ENCODE measurements around the gene CMTM2.
"Not testable (repeated sequence)": the region's sequence is repeated elsewhere in the genome, so short reads cannot be mapped to it uniquely, and the experiment has no call there.

Gene CMTM2

DNA sequence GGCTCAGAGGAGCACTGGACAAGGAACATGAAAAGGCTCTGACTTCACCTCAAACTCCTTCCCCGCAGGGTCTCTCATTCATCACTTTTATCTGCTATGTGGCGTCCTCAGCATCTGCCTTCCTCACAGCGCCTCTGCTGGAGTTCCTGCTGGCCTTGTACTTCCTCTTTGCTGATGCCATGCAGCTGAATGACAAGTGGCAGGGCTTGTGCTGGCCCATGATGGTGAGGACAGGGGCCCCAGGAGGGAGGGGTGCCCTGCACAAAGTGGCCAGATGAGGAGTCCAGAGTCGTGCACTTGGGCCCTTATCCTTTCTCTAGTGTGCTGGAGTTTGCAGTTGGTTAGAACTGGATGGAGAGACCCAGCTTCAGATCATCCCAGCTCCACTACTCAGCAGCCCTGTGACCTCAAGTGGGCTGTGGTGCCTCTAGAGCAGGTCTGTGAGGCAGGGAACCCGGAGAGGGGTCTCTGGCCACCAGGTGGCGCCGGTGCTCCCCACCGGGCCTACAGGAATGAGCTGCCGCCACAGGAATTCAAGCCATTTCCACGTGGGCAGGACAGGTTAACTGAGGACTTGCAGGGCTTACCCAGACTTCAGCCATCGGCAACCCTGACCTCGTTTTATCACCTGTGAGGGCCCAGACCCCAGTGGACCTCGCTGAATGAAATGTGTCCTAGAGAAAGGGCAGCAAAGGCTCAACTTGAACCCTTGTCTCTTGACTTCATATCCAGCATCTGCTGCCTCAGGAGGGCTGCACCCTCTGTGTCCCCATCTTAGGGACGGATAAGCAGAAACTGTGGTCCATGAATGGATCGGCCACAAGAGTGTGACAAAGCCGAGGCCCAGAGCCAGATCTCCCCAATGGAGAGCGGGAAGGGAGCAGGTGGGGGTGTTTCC is 29.2 kb downstream of the CMTM2 start:
- H3K27me3 ChIP-seq (ENCODE audit: low read length) = no peaks in the 10 kb centered on the region
- H3K4me2 ChIP-seq (ENCODE audit: low read depth, low read length, poor library complexity, severe bottlenecking) = no peak overlapping the region
- no peak overlapping the region for H3K9ac ChIP-seq (ENCODE audit: low read length)
- no peaks in the 10 kb centered on the region for H3K9me2 ChIP-seq (replicated peaks; ENCODE audit: insufficient read depth, low read length)
- H2AFZ ChIP-seq (ENCODE audit: low read depth, low read length, severe bottlenecking) = no peak overlapping the region
- H4K20me1 ChIP-seq (ENCODE audit: low read depth, low read length) = no peaks in the 10 kb centered on the region
- TF ChIP-seq, protein P1, sequence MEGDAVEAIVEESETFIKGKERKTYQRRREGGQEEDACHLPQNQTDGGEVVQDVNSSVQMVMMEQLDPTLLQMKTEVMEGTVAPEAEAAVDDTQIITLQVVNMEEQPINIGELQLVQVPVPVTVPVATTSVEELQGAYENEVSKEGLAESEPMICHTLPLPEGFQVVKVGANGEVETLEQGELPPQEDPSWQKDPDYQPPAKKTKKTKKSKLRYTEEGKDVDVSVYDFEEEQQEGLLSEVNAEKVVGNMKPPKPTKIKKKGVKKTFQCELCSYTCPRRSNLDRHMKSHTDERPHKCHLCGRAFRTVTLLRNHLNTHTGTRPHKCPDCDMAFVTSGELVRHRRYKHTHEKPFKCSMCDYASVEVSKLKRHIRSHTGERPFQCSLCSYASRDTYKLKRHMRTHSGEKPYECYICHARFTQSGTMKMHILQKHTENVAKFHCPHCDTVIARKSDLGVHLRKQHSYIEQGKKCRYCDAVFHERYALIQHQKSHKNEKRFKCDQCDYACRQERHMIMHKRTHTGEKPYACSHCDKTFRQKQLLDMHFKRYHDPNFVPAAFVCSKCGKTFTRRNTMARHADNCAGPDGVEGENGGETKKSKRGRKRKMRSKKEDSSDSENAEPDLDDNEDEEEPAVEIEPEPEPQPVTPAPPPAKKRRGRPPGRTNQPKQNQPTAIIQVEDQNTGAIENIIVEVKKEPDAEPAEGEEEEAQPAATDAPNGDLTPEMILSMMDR (IDR thresholded peaks at IDR 0.05; ENCODE audit: insufficient read depth, low read length, poor library complexity, severe bottlenecking) = peak; percentile 93
- no peak for TF ChIP-seq EZH2phosphoT487 (conservative IDR thresholded peaks at IDR 0.05; ENCODE audit: low read length)
- no peaks in the 10 kb centered on the region for H3K9me3 ChIP-seq (ENCODE audit: insufficient read depth, low read length)
- H3F3A ChIP-seq (ENCODE audit: insufficient read depth) = no peaks in the 10 kb centered on the region
- H3K4me3 ChIP-seq (ENCODE audit: insufficient read depth, low read length, poor library complexity, severe bottlenecking) = no peak overlapping the region
- no peaks in the 10 kb centered on the region for H3K79me2 ChIP-seq (ENCODE audit: insufficient read depth, low read length)
- no peaks in the 10 kb centered on the region for H3K36me3 ChIP-seq (ENCODE audit: low read length)
- no peak overlapping the region for H3K27ac ChIP-seq (ENCODE audit: low read depth, low read length)

DNA sequence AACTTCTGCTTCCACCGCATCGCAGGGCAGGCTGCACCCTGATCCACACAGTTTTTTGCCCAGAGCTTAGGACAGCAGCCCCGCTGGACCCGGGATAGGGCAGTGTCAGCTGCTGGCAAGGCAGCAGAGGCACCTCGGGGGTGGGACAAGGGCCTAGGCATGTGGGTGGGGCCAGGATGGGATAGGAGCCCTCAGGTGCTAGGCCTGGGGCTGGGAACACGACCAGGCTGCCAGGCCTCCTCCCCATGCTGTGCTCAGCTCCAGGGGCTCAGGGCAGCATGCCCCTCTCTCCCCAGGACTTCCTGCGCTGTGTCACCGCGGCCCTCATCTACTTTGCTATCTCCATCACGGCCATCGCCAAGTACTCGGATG is 29.9 kb downstream of the CMTM2 start:
- Histone ChIP-seq H3K27me3 (ENCODE audit: low read length) (no peaks in the 10 kb centered on the region), H3K4me3 (ENCODE audit: insufficient read depth, low read length, poor library complexity, severe bottlenecking) (no peak overlapping the region), H3K36me3 (ENCODE audit: low read length) (no peaks in the 10 kb centered on the region), H3K9me3 (ENCODE audit: insufficient read depth, low read length) (no peaks in the 10 kb centered on the region), H3K9me2 (replicated peaks; ENCODE audit: insufficient read depth, low read length) (no peaks in the 10 kb centered on the region), H3F3A (ENCODE audit: insufficient read depth) (no peaks in the 10 kb centered on the region), H3K9ac (ENCODE audit: low read length) (no peak overlapping the region), H3K79me2 (ENCODE audit: insufficient read depth, low read length) (no peaks in the 10 kb centered on the region), H3K4me2 (ENCODE audit: low read depth, low read length, poor library complexity, severe bottlenecking) (no peak overlapping the region), H3K27ac (ENCODE audit: low read depth, low read length) (no peak overlapping the region), H4K20me1 (ENCODE audit: low read depth, low read length) (no peaks in the 10 kb centered on the region), H2AFZ (ENCODE audit: low read depth, low read length, severe bottlenecking) (no peak overlapping the region)
- TF ChIP-seq, protein P1 (IDR thresholded peaks at IDR 0.05; ENCODE audit: insufficient read depth, low read length, poor library complexity, severe bottlenecking) = no peak
- TF ChIP-seq EZH2phosphoT487 (conservative IDR thresholded peaks at IDR 0.05; ENCODE audit: low read length) = no peak

DNA sequence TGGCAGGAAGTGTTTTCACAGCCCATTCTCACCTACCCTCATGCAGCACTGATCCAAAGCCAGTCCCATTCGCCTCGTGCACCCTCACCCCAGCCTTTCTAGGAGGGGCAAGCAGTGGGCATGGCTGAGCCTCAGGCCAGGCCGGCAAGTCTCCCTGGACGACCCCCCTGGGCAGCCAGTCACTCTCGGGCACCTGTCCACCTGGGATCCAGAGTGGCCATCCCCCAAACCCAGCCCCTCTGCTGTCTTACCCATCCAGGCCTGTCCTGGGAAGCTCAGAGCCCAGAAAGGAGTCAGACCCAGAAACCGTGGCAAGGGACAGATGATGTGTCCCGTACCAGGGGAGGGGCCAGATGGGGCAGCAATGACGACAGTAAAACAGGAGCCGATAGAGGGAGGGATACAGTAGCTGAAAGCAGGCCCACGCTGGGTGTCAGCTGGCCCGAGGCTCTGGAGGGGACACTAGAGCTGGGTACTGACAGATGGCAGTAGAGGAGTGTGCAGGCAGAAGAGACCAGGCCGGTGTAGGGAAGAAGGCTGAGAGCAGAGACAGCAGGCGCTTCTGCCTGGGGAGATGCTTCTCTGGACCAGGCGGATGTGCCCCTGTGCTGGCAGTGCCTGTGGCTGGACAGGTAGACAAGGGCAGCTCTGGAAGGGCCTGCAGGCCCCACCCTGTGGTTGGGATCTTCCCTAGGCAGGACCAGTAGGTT is 31.0 kb downstream of the CMTM2 start:
- Histone ChIP-seq H3F3A (ENCODE audit: insufficient read depth) (no peaks in the 10 kb centered on the region), H3K9ac (ENCODE audit: low read length) (no peak overlapping the region), H3K27ac (ENCODE audit: low read depth, low read length) (no peak overlapping the region), H3K9me2 (replicated peaks; ENCODE audit: insufficient read depth, low read length) (no peaks in the 10 kb centered on the region), H3K27me3 (ENCODE audit: low read length) (no peaks in the 10 kb centered on the region), H3K79me2 (ENCODE audit: insufficient read depth, low read length) (no peaks in the 10 kb centered on the region), H3K4me3 (ENCODE audit: insufficient read depth, low read length, poor library complexity, severe bottlenecking) (no peak overlapping the region), H2AFZ (ENCODE audit: low read depth, low read length, severe bottlenecking) (no peak overlapping the region), H3K4me2 (ENCODE audit: low read depth, low read length, poor library complexity, severe bottlenecking) (no peak overlapping the region), H4K20me1 (ENCODE audit: low read depth, low read length) (no peaks in the 10 kb centered on the region), H3K9me3 (ENCODE audit: insufficient read depth, low read length) (no peaks in the 10 kb centered on the region), H3K36me3 (ENCODE audit: low read length) (no peaks in the 10 kb centered on the region)
- TF ChIP-seq EZH2phosphoT487 (conservative IDR thresholded peaks at IDR 0.05; ENCODE audit: low read length) = no peak
- TF ChIP-seq, protein P1 (IDR thresholded peaks at IDR 0.05; ENCODE audit: insufficient read depth, low read length, poor library complexity, severe bottlenecking) = no peak

DNA sequence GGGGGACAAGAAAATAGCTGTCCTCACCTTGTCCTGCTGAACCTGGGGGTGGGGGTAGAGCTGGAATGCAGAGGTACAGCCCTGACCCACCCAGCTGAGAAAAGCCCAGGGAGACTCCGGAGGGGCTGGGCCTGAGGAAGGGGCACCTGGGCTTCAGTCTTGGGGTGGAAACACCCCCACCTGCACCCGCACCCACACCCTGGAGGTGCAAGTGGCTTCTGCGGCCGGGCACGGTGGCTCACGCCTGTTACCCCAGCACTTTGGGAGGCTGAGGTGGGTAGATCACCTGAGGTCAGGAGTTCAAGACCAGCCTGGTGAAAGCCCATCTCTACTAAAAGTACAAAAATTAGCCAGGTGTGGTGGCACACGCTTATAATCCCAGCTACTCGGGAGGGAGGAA is 32.6 kb downstream of the CMTM2 start:
- H3K4me2 ChIP-seq (ENCODE audit: low read depth, low read length, poor library complexity, severe bottlenecking); H3K9me3 ChIP-seq (ENCODE audit: insufficient read depth, low read length); H3K27ac ChIP-seq (ENCODE audit: low read depth, low read length); H3K27me3 ChIP-seq (ENCODE audit: low read length); H3K79me2 ChIP-seq (ENCODE audit: insufficient read depth, low read length); H3K36me3 ChIP-seq (ENCODE audit: low read length); H4K20me1 ChIP-seq (ENCODE audit: low read depth, low read length); H3K9ac ChIP-seq (ENCODE audit: low read length); H3K9me2 ChIP-seq (replicated peaks; ENCODE audit: insufficient read depth, low read length); H3F3A ChIP-seq (ENCODE audit: insufficient read depth); H2AFZ ChIP-seq (ENCODE audit: low read depth, low read length, severe bottlenecking); H3K4me3 ChIP-seq (ENCODE audit: insufficient read depth, low read length, poor library complexity, severe bottlenecking): not testable (repeated sequence)
